HepG2 (cell line): ENCODE data around the gene MVB12A. TPM values are rescaled to one million over a fixed set of nuclear protein-coding genes. Genes with fewer than 3 reads are reported as not detected.

ENCODE experiments used
- ATAC-seq: fragments of 200-7000 bp; cut with Tn5 transposase; 3 replicates; pipeline ENCODE4 v1.9.1; 2020; ENCODE audit warnings: mild to moderate bottlenecking, moderate library complexity
- BruUV-seq: library from RNA; stranded (reverse); fragments of 400-500 nt; replicated peaks from 2 replicates; lab custom pipeline; 2021; lab: Mats Ljungman, UMichigan
- CTCF ChIA-PET: fragments of 300-600 bp; formaldehyde crosslinking; extraction: SDS; loops from one replicate; lab custom pipeline; 2021; ENCODE audit warnings: low total read pairs, inconsistent platforms, low intra/inter-chr PET ratio; lab: Yijun Ruan, JAX
- POLR2A ChIA-PET: fragments of 350-600 bp; sonication (Branson Sonifier 250); formaldehyde crosslinking; loops from one replicate; lab custom pipeline; 2020; ENCODE audit warnings: antibody characterized with exemption, inconsistent platforms; lab: Yijun Ruan, JAX
- DNase-seq: peaks from one replicate; pipeline ENCODE4 v3.0.0-alpha.2; 2015; ENCODE audit warnings: low spot score
- FAIRE-seq: peaks from 3 replicates; lab custom pipeline; 2011; peaks lifted over from hg19 to GRCh38; lab: Jason Lieb, UNC
- H2AFZ ChIP-seq: one replicate; pipeline ENCODE4 v1.6.1; 2011; ENCODE audit warnings: low read length, inconsistent platforms
- H3K27ac ChIP-seq: fragments of 300-600 bp; 3 replicates; pipeline ENCODE4 v1.8.0; 2011; ENCODE audit warnings: mixed run types, mild to moderate bottlenecking, mixed read lengths, low read length, inconsistent platforms; ENCODE audit not compliant: insufficient read depth; ENCODE audit errors: extremely low read length
- H3K27me3 ChIP-seq, 2 experiments: fragments of 200-600 bp in 1 of 2; 2 replicates in 1 of 2; 3 replicates in 1 of 2; pipeline versions ENCODE4 v1.6.0 to v1.8.0; 2011; ENCODE audit warnings: low read length in 2 of 2, mild to moderate bottlenecking in 2 of 2, moderate library complexity in 2 of 2, inconsistent platforms in 1 of 2; ENCODE audit not compliant: insufficient read depth in 2 of 2, control insufficient read depth in 1 of 2
- H3K36me3 ChIP-seq, 2 experiments: fragments of 200-600 bp in 1 of 2; replicated peaks in 1 of 2; 2 replicates in 1 of 2; 3 replicates in 1 of 2; pipeline versions ENCODE4 v1.5.1 to v1.8.0; 2011; ENCODE audit warnings: low read length in 2 of 2, inconsistent platforms in 1 of 2; ENCODE audit not compliant: insufficient read depth in 2 of 2, control insufficient read depth in 1 of 2
- H3K4me1 ChIP-seq: 2 replicates; pipeline ENCODE4 v1.5.1; 2012; ENCODE audit warnings: low read length, inconsistent platforms; ENCODE audit not compliant: insufficient read depth
- H3K4me2 ChIP-seq: 2 replicates; pipeline ENCODE4 v1.6.0; 2011; ENCODE audit warnings: low read depth, low read length, inconsistent platforms
- H3K4me3 ChIP-seq, 3 experiments: fragments of 200-600 bp in 1 of 3; sonication (generic), shearing (Covaris generic) in 1 of 3; replicated peaks in 1 of 3; 2 replicates each; pipeline ENCODE4 v1.5.1; 2011 to 2016; ENCODE audit warnings: low read length in 3 of 3, inconsistent platforms in 2 of 3, low read depth in 2 of 3, mild to moderate bottlenecking in 2 of 3, control low read depth in 1 of 3, mixed read lengths in 1 of 3; ENCODE audit not compliant: insufficient read depth in 1 of 3
- H3K79me2 ChIP-seq: one replicate; pipeline ENCODE4 v1.6.1; 2011; ENCODE audit warnings: low read length, inconsistent platforms; ENCODE audit not compliant: insufficient read depth
- H3K9ac ChIP-seq: 2 replicates; pipeline ENCODE4 v1.6.0; 2011; ENCODE audit warnings: mild to moderate bottlenecking, low read depth, low read length, inconsistent platforms; ENCODE audit not compliant: insufficient read depth
- H3K9me3 ChIP-seq: 2 replicates; pipeline ENCODE4 v1.5.1; 2012; ENCODE audit warnings: mild to moderate bottlenecking, low read length
- H4K20me1 ChIP-seq: 2 replicates; pipeline ENCODE4 v1.6.0; 2011; ENCODE audit warnings: inconsistent platforms, mild to moderate bottlenecking, low read length, moderate library complexity; ENCODE audit not compliant: insufficient read depth
- EEA1 ChIP-seq: sonication (generic); formaldehyde crosslinking; IDR thresholded peaks from 2 replicates; pipeline ENCODE4 v1.5.1; 2020; ENCODE audit warnings: mild to moderate bottlenecking, missing genetic modification reagents, borderline replicate concordance
- HNRNPUL1 ChIP-seq: fragments of 200-400 bp; formaldehyde crosslinking; IDR thresholded peaks from 2 replicates; pipeline ENCODE4 v1.6.1; 2017; ENCODE audit warnings: low read depth, mild to moderate bottlenecking, low read length, moderate library complexity
- MBNL3 ChIP-seq: fragments of 250-450 bp; sonication (Bioruptor Pico); conservative IDR thresholded peaks from 2 replicates; pipeline ENCODE4 v1.8.0; 2022; ENCODE audit warnings: mild to moderate bottlenecking, inconsistent platforms
- POLR2A ChIP-seq, 2 experiments: IDR thresholded peaks; 2 replicates each; pipeline ENCODE4 v1.6.1; 2011; ENCODE audit warnings: low read depth in 2 of 2, low read length in 2 of 2, mild to moderate bottlenecking in 1 of 2, moderate library complexity in 1 of 2; ENCODE audit not compliant: insufficient read depth in 1 of 2
- RBM39 ChIP-seq: fragments of 200-400 bp; formaldehyde crosslinking; IDR thresholded peaks from one replicate; pipeline ENCODE4 v1.6.1; 2018; ENCODE audit warnings: antibody characterized with exemption, mild to moderate bottlenecking, low read depth, low read length; ENCODE audit not compliant: poor library complexity, severe bottlenecking
- TRIM24 ChIP-seq: sonication (generic); formaldehyde crosslinking; IDR thresholded peaks from 2 replicates; pipeline ENCODE4 v1.8.0; 2022; ENCODE audit warnings: mild to moderate bottlenecking, missing genetic modification reagents
- XBP1 ChIP-seq: sonication (generic); formaldehyde crosslinking; IDR thresholded peaks from 2 replicates; pipeline ENCODE4 v1.5.0; 2020; ENCODE audit warnings: missing genetic modification reagents
- ZBTB37 ChIP-seq: sonication (generic); formaldehyde crosslinking; IDR thresholded peaks from 2 replicates; pipeline ENCODE4 v1.4.0; 2020; ENCODE audit warnings: mild to moderate bottlenecking, missing genetic modification reagents
- ZBTB7A ChIP-seq: sonication (generic); formaldehyde crosslinking; IDR thresholded peaks from 2 replicates; pipeline ENCODE4 v1.8.0; 2022; ENCODE audit warnings: mild to moderate bottlenecking, missing genetic modification reagents
- ZNF296 ChIP-seq: sonication (generic); formaldehyde crosslinking; conservative IDR thresholded peaks from 2 replicates; pipeline ENCODE4 v1.5.0; 2020; ENCODE audit warnings: mild to moderate bottlenecking, missing genetic modification reagents
- ZNF549 ChIP-seq: sonication (generic); formaldehyde crosslinking; IDR thresholded peaks from 2 replicates; pipeline ENCODE4 v1.5.0; 2020; ENCODE audit warnings: missing genetic modification reagents
- WGBS: methylation state at CpG from one replicate; pipeline ENCODE4 v1.1.6; 2017; ENCODE audit warnings: low lambda C conversion rate; 5-methylcytosine and 5-hydroxymethylcytosine counted together
- in situ Hi-C: cut with HindIII; loops from 2 replicates; pipeline ENCODE4 v1.10.0; 2017; ENCODE audit warnings: low pct_unique_long_range_greater_than_20kb; ENCODE audit not compliant: extremely low pct_ligation_motif_present
- intact Hi-C: fragments of 100-400 bp; cut with micrococcal nuclease; formaldehyde crosslinking; loops from one replicate; pipeline ENCODE4 v1.10.0; 2022; ENCODE audit not compliant: unreplicated experiment
- polyA plus RNA-seq, 8 experiments: library from polyadenylated mRNA; depleted of rRNA in 3 of 8; stranded (reverse) in 7 of 8; unstranded in 1 of 8; fragments of >200 nt; fragmentation: Illumina TruSeq in 4 of 8; extraction: Trizol in 4 of 8; gene quantifications; 2 replicates each; pipeline versions ENCODE4 v1.2.1 to v1.2.3, GENCODE V29; 2011 to 2016; ENCODE audit warnings: low read depth in 4 of 8, missing spikeins in 1 of 8, mixed read lengths in 1 of 8; ENCODE audit not compliant: insufficient read depth in 1 of 8
- total RNA-seq, 5 experiments: library from RNA; depleted of rRNA; stranded (reverse); fragments of >200 nt; fragmentation: Illumina TruSeq; extraction: Trizol; gene quantifications; 2 replicates each; pipeline ENCODE4 v1.2.3, GENCODE V29; 2016; ENCODE audit warnings: low read depth in 1 of 5

The MVB12A gene
- total and polyA plus RNA-seq, 2 of the 13 experiments (the other 11 are each of a cell fraction or from before 2014, with no cell fraction given) = 35.7 to 36.1 TPM

- DNase-seq = no peak
- ChIA-PET POLR2A (no interaction called here), CTCF (no interaction called here)
- in situ Hi-C loops = loop anchor here (10.0 kb wide), 1 partner anchor 117 kb away; no protein-coding TSS in a partner anchor
- TF ChIP-seq EEA1 (no peak), RBM39 (no peak), ZNF296 (no peak), ZNF549 (CRISPR knock-in tag) (no peak), ZBTB37 (CRISPR knock-in tag) (no peak)
- H3K36me3 ChIP-seq = no peaks in the 10 kb centered on the region
- no TSS peak for BruUV-seq
- no peak for ATAC-seq
- peaks cover 4 to 25% of the 10 kb centered on the region in 2 experiments; a peak in 4 of 5 replicates for H3K27me3 ChIP-seq
- intact Hi-C loops = no loop called here
- H3K9me3 ChIP-seq = no peaks in the 10 kb centered on the region
- H4K20me1 ChIP-seq = no peaks in the 10 kb centered on the region
- H3K4me3 ChIP-seq = no peak overlapping the region
- no peak for FAIRE-seq
- WGBS = 3% methylated on average over 6 of the region's 6 CpGs
- H2AFZ ChIP-seq = no peak overlapping the region
- H3K79me2 ChIP-seq = no peaks in the 10 kb centered on the region
- no peak overlapping the region for H3K9ac ChIP-seq
- no peaks in the 10 kb centered on the region for H3K4me1 ChIP-seq
- H3K27ac ChIP-seq = no peak overlapping the region
- H3K4me2 ChIP-seq = no peak overlapping the region
These were observed 37.8 kb downstream of the MVB12A start for GRCh38 chr19:17457616-17458015.

- Histone ChIP-seq H4K20me1 (no peaks in the 10 kb centered on the region), H3K79me2 (no peaks in the 10 kb centered on the region), H3K4me2 (no peak overlapping the region), H3K4me1 (no peaks in the 10 kb centered on the region), H2AFZ (no peak overlapping the region), H3K27me3 (peaks cover 4 to 25% of the 10 kb centered on the region in 2 experiments; a peak in 4 of 5 replicates), H3K9ac (no peak overlapping the region), H3K4me3 (no peak overlapping the region), H3K36me3 (no peaks in the 10 kb centered on the region), H3K9me3 (no peaks in the 10 kb centered on the region), H3K27ac (no peak overlapping the region)
- CTCF ChIA-PET = no interaction called here
- in situ Hi-C loops = loop anchor here (10.0 kb wide), 1 partner anchor 116 kb away; no protein-coding TSS in a partner anchor
- no peak for FAIRE-seq
- POLR2A ChIA-PET = no interaction called here
- 0% methylated on average over 3 of the region's 3 CpGs for WGBS
- ATAC-seq = no peak
- intact Hi-C loops = no loop called here
- no peak for DNase-seq
- BruUV-seq = no TSS peak
- TF ChIP-seq TRIM24 = no peak
- TF ChIP-seq HNRNPUL1 = no peak
- TF ChIP-seq MBNL3 (CRISPR knock-in tag) = no peak
- TF ChIP-seq XBP1 = no peak
- TF ChIP-seq ZBTB7A (CRISPR knock-in tag) = no peak
- no peak for TF ChIP-seq POLR2A (IDR thresholded peaks at IDR 0.05; ENCODE audit: insufficient read depth in 1 of 2, low read depth in 2 of 2, low read length in 2 of 2)
These were observed 39.1 kb downstream of the MVB12A start for GRCh38 chr19:17458970-17459369.
